Measurements from ENCODE around the gene LRMDA.

Gene LRMDA

GRCh38 chr10:75880031-75880775 lies 448.8 kb downstream of the LRMDA start:
- Histone ChIP-seq H3K36me3 (no peaks in the 10 kb centered on the region), H3K9me3 (ENCODE audit: severe bottlenecking) (no peaks in the 10 kb centered on the region), H3K27me3 (ENCODE audit: insufficient read depth, low read depth, severe bottlenecking) (no peaks in the 10 kb centered on the region), H3K27ac (peak overlapping the region; percentile 2), H3K4me3 (ENCODE audit: low read depth, low read length) (no peak overlapping the region)
- DNase-seq, result no peak
- TF ChIP-seq CTCF (IDR thresholded peaks at IDR 0.05; ENCODE audit: low read depth, low read length), result no peak

GRCh38 chr10:75883081-75884072 lies 452.0 kb downstream of the LRMDA start:
- Histone ChIP-seq H3K4me3 (ENCODE audit: low read depth, low read length) (no peak overlapping the region), H3K27ac (no peak overlapping the region), H3K36me3 (no peaks in the 10 kb centered on the region), H3K27me3 (ENCODE audit: insufficient read depth, low read depth, severe bottlenecking) (no peaks in the 10 kb centered on the region), H3K9me3 (ENCODE audit: severe bottlenecking) (no peaks in the 10 kb centered on the region)
- no peak for DNase-seq
- TF ChIP-seq CTCF (IDR thresholded peaks at IDR 0.05; ENCODE audit: low read depth, low read length), result no peak

- no peak for DNase-seq
- Histone ChIP-seq H3K27me3 (ENCODE audit: insufficient read depth, low read depth, severe bottlenecking) (no peaks in the 10 kb centered on the region), H3K4me3 (ENCODE audit: low read depth, low read length) (no peak overlapping the region), H3K27ac (no peak overlapping the region), H3K9me3 (ENCODE audit: severe bottlenecking) (no peaks in the 10 kb centered on the region), H3K36me3 (no peaks in the 10 kb centered on the region)
- TF ChIP-seq CTCF (IDR thresholded peaks at IDR 0.05; ENCODE audit: low read depth, low read length), result no peak
Observed at GRCh38 chr10:75884808-75885207, 453.4 kb downstream of the LRMDA start.

GRCh38 chr10:75887369-75887768 lies 455.9 kb downstream of the LRMDA start:
- TF ChIP-seq CTCF (IDR thresholded peaks at IDR 0.05; ENCODE audit: low read depth, low read length), result no peak
- H3K9me3 ChIP-seq (ENCODE audit: severe bottlenecking), result no peaks in the 10 kb centered on the region
- DNase-seq, result no peak
- no peaks in the 10 kb centered on the region for H3K27me3 ChIP-seq (ENCODE audit: insufficient read depth, low read depth, severe bottlenecking)
- H3K36me3 ChIP-seq, result no peaks in the 10 kb centered on the region
- H3K4me3 ChIP-seq (ENCODE audit: low read depth, low read length), result no peak overlapping the region
- no peak overlapping the region for H3K27ac ChIP-seq

GRCh38 chr10:75887992-75888680 lies 456.7 kb downstream of the LRMDA start:
- H3K27ac ChIP-seq, result no peak overlapping the region
- no peaks in the 10 kb centered on the region for H3K27me3 ChIP-seq (ENCODE audit: insufficient read depth, low read depth, severe bottlenecking)
- no peak for TF ChIP-seq CTCF (IDR thresholded peaks at IDR 0.05; ENCODE audit: low read depth, low read length)
- no peak overlapping the region for H3K4me3 ChIP-seq (ENCODE audit: low read depth, low read length)
- H3K36me3 ChIP-seq, result no peaks in the 10 kb centered on the region
- no peak for DNase-seq
- H3K9me3 ChIP-seq (ENCODE audit: severe bottlenecking), result no peaks in the 10 kb centered on the region

Data from WERI-Rb-1 (cell line).